HG03520 (cell line): ENCODE data around the gene CNR2.
"Not testable (repeated sequence)": the region's sequence is repeated elsewhere in the genome, so short reads cannot be mapped to it uniquely, and the experiment has no call there.

ENCODE experiments used
- ATAC-seq: cut with Tn5 transposase; IDR thresholded peaks from one replicate; pipeline ENCODE4 v1.9.1; 2021; ENCODE audit warnings: mild to moderate bottlenecking, moderate library complexity; ENCODE audit not compliant: unreplicated experiment

Gene CNR2

GRCh38 chr1:23838401-23838866 is 74.7 kb downstream of the CNR2 start:
- no peak for ATAC-seq

DNA sequence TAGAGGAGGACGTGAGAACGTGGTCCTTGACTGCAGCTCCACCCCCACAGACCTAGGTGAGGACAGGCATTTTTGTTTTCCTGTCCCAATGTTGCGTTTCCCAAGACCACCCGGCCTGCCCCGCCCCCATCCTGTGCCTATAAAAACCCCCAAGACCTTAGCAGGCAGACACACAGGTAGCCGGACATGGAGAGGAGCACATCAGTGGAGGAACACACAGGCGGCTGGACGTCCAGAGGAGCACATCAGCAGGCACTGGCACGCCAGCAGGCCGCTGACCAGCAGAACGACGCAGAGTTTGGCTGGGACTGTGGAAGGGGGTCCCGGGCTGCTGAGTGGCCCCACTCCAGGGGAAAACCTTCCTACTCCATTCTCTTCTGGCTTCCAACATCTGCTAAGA is 75.3 kb downstream of the CNR2 start:
- ATAC-seq = no peak

DNA sequence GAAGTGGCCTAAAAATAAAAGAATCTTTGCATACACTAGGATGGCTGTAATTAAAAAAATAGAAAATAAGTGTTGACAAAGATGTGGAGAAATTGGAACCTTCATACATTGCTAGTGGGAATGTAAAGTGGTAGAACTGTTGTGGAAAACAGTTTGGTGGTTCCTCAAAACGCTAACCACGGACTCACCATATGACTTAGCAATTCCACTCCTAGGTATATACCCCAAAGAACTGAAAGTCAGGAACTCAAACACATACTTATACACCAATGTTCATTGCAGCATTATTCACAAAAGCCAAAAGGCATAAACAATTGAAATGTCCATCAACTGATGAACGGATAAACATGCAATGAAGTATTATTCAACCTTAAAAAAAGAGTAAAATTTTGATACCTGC is 77.1 kb downstream of the CNR2 start:
- ATAC-seq = no peak

GRCh38 chr1:23834156-23834555 is 79.0 kb downstream of the CNR2 start:
- not testable (repeated sequence) for ATAC-seq

DNA sequence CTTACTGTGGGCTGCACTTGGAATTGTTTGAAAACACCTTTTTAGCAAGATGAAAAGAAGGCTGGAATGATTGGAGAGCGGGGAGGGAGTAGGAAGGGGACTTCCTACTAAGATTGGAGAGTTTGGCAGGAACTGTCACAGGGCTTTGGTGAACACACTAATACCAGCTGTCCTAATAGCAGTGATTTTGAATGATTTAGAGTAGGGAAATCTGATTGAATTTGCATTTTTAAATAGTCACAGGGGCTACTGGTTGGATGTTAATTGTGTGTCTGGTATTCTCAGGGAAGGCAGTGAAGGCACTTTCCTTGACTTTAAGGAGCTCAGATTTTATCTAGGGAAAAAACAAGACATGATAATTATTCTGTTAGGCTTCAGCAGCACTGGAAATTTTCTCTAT is 85.4 kb downstream of the CNR2 start:
- no peak for ATAC-seq

- not testable (repeated sequence) for ATAC-seq
Observed at GRCh38 chr1:23826590-23826989, 86.6 kb downstream of the CNR2 start.

GRCh38 chr1:23825762-23826522 is 87.2 kb downstream of the CNR2 start:
- ATAC-seq = no peak

- peak; percentile 76 for ATAC-seq
Observed at GRCh38 chr1:23825076-23825761, 87.9 kb downstream of the CNR2 start, which contains the start of gene HMGCL. Gene HMGCL, minus strand, starts transcription at chr1:23825429. Its CDS starts 14 bp downstream, at chr1:23825415.

- ATAC-seq = no peak
Observed at GRCh38 chr1:23824711-23825075, 88.5 kb downstream of the CNR2 start.

- no peak for ATAC-seq
Observed at GRCh38 chr1:23823767-23824166, 89.4 kb downstream of the CNR2 start.
